HCT116 (cell line): ENCODE measurements around the gene PLOD1. TPM values are rescaled to one million over a fixed set of nuclear protein-coding genes. Genes with fewer than 3 reads are reported as not detected.

Source experiments
- ATAC-seq: fragments of 200-7000 bp; cut with Tn5 transposase; 2 replicates; pipeline ENCODE4 v1.9.1; 2020; ENCODE audit warnings: mild to moderate bottlenecking, moderate library complexity
- BruUV-seq: library from RNA; stranded (reverse); fragments of 400-500 nt; replicated peaks from 2 replicates; lab custom pipeline; 2021; lab: Mats Ljungman, UMichigan
- CTCF ChIA-PET: fragments of 300-600 bp; sonication (Branson Sonifier 250); formaldehyde crosslinking; loops from one replicate; lab custom pipeline; 2021; ENCODE audit warnings: antibody characterized with exemption; lab: Charles Lee
- POLR2A ChIA-PET: fragments of 300-600, 350-600 bp; sonication (Branson Sonifier 250); formaldehyde crosslinking; loops from one replicate; lab custom pipeline; 2021; ENCODE audit warnings: antibody characterized with exemption; lab: Charles Lee
- RAD21 ChIA-PET, 2 experiments: fragments of 300-600 bp; sonication (Branson Sonifier 250); formaldehyde crosslinking; loops; one replicate each; lab custom pipeline; 2023; ENCODE audit warnings: low total read pairs in 2 of 2; ENCODE audit not compliant: uncharacterized antibody in 2 of 2, unreplicated experiment in 2 of 2, low non-redundant PET in 1 of 2; lab: Charles Lee
- DNase-seq: peaks from one replicate; pipeline ENCODE4 v3.0.0-alpha.2; 2010; ENCODE audit warnings: low read depth, low spot score
- H2AFZ ChIP-seq: fragments of 200-600 bp; shearing (Covaris generic), sonication (generic); 2 replicates; pipeline ENCODE4 v1.6.1; 2017; ENCODE audit warnings: low read depth, mixed run types, mixed read lengths, antibody characterized with exemption, low read length; ENCODE audit not compliant: poor library complexity, severe bottlenecking
- H3K27ac ChIP-seq: 2 replicates; pipeline ENCODE4 v1.5.1; 2012; ENCODE audit warnings: low read depth, low read length
- H3K27me3 ChIP-seq: fragments of 200-600 bp; sonication (generic); 2 replicates; pipeline ENCODE4 v1.6.1; 2016; ENCODE audit warnings: mixed run types, low read length, mixed read lengths; ENCODE audit not compliant: insufficient read depth
- H3K36me3 ChIP-seq, 2 experiments: fragments of 200-500 bp in 1 of 2; fragments of 200-600 bp in 1 of 2; sonication (Bioruptor generic) in 1 of 2; sonication (generic) in 1 of 2; 2 replicates each; pipeline versions ENCODE4 v1.5.1 to v1.6.1; 2014 to 2016; ENCODE audit warnings: low read length in 2 of 2, inconsistent platforms in 1 of 2, mixed read lengths in 1 of 2, mixed run types in 1 of 2; ENCODE audit not compliant: insufficient read depth in 2 of 2, control insufficient read depth in 1 of 2
- H3K4me1 ChIP-seq, 2 experiments: fragments of 200-600 bp in 1 of 2; sonication (generic) in 1 of 2; 2 replicates each; pipeline versions ENCODE4 v1.5.1 to v1.6.1; 2012 to 2017; ENCODE audit warnings: low read length in 2 of 2, inconsistent platforms in 1 of 2, mild to moderate bottlenecking in 1 of 2, mixed read lengths in 1 of 2, mixed run types in 1 of 2, moderate library complexity in 1 of 2; ENCODE audit not compliant: insufficient read depth in 2 of 2, control insufficient read depth in 1 of 2
- H3K4me2 ChIP-seq: fragments of 200-600 bp; sonication (generic); 2 replicates; pipeline ENCODE4 v1.6.1; 2017; ENCODE audit warnings: mixed run types, low read length, mixed read lengths
- H3K4me3 ChIP-seq, 2 experiments: fragments of 200-600 bp in 1 of 2; sonication (generic) in 1 of 2; replicated peaks in 1 of 2; 2 replicates each; pipeline ENCODE4 v1.5.1; 2011 to 2016; ENCODE audit warnings: low read length in 2 of 2, control low read depth in 1 of 2, low read depth in 1 of 2, mild to moderate bottlenecking in 1 of 2, mixed read lengths in 1 of 2, mixed run types in 1 of 2
- H3K79me2 ChIP-seq: fragments of 200-600 bp; sonication (generic); 2 replicates; pipeline ENCODE4 v1.6.1; 2017; ENCODE audit warnings: mild to moderate bottlenecking, mixed run types, low read length, moderate library complexity, mixed read lengths; ENCODE audit not compliant: insufficient read depth
- H3K9ac ChIP-seq: fragments of 200-600 bp; sonication (generic); 2 replicates; pipeline ENCODE4 v1.6.1; 2016; ENCODE audit warnings: low read length, mixed read lengths
- H3K9me2 ChIP-seq: fragments of 200-600 bp; sonication (generic), shearing (Covaris generic); 2 replicates; pipeline ENCODE4 v1.6.1; 2017; ENCODE audit warnings: mixed run types, mild to moderate bottlenecking, moderate library complexity; ENCODE audit not compliant: insufficient read depth
- H3K9me3 ChIP-seq, 2 experiments: fragments of 200-500 bp in 1 of 2; fragments of 200-600 bp in 1 of 2; sonication (Bioruptor generic) in 1 of 2; sonication (generic) in 1 of 2; 2 replicates each; pipeline ENCODE4 v1.6.1; 2014 to 2017; ENCODE audit warnings: low read length in 2 of 2, mixed read lengths in 2 of 2, inconsistent platforms in 1 of 2, low read depth in 1 of 2, mild to moderate bottlenecking in 1 of 2, mixed run types in 1 of 2, moderate library complexity in 1 of 2; ENCODE audit not compliant: control insufficient read depth in 1 of 2, insufficient read depth in 1 of 2
- H4K20me1 ChIP-seq: fragments of 200-600 bp; sonication (generic), shearing (Covaris generic); 2 replicates; pipeline ENCODE4 v1.6.1; 2017; ENCODE audit warnings: mixed run types, mild to moderate bottlenecking, moderate library complexity; ENCODE audit not compliant: insufficient read depth
- ATF3 ChIP-seq: IDR thresholded peaks from 2 replicates; pipeline ENCODE4 v1.6.1; 2012
- CBX3 ChIP-seq: IDR thresholded peaks from 2 replicates; pipeline ENCODE4 v1.6.1; 2012; ENCODE audit warnings: low read depth
- EGR1 ChIP-seq: IDR thresholded peaks from 2 replicates; pipeline ENCODE4 v1.6.1; 2012; ENCODE audit warnings: low read depth
- JUND ChIP-seq: IDR thresholded peaks from 2 replicates; pipeline ENCODE4 v1.6.1; 2012
- MAX ChIP-seq: IDR thresholded peaks from 2 replicates; pipeline ENCODE4 v1.6.1; 2012
- POLR2A ChIP-seq: IDR thresholded peaks from 2 replicates; pipeline ENCODE4 v1.7.0; 2011; ENCODE audit warnings: borderline replicate concordance; ENCODE audit not compliant: insufficient read depth, insufficient read length; ENCODE audit errors: extremely low read depth
- POLR2AphosphoS5 ChIP-seq: IDR thresholded peaks from 2 replicates; pipeline ENCODE4 v1.6.1; 2011; ENCODE audit warnings: mild to moderate bottlenecking, low read depth, low read length, moderate library complexity
- SP1 ChIP-seq: IDR thresholded peaks from 2 replicates; pipeline ENCODE4 v1.6.1; 2012; ENCODE audit warnings: low read depth
- SRF ChIP-seq: IDR thresholded peaks from 2 replicates; pipeline ENCODE4 v1.6.1; 2012; ENCODE audit warnings: low read depth
- TCF7L2 ChIP-seq: IDR thresholded peaks from 2 replicates; pipeline ENCODE4 v1.7.0; 2011; ENCODE audit warnings: borderline replicate concordance, inconsistent platforms; ENCODE audit not compliant: insufficient read depth, insufficient read length; ENCODE audit errors: extremely low read depth
- YY1 ChIP-seq: IDR thresholded peaks from 2 replicates; pipeline ENCODE4 v1.6.1; 2011; ENCODE audit warnings: low read length, low read depth, moderate library complexity, mild to moderate bottlenecking; ENCODE audit not compliant: insufficient replicate concordance; ENCODE audit errors: extremely low read depth
- ZBTB33 ChIP-seq: IDR thresholded peaks from 2 replicates; pipeline ENCODE4 v1.6.1; 2011; ENCODE audit warnings: mild to moderate bottlenecking, low read length, moderate library complexity; ENCODE audit not compliant: insufficient replicate concordance; ENCODE audit errors: extremely low read depth
- intact Hi-C: fragments of 100-400 bp; cut with micrococcal nuclease; formaldehyde crosslinking; loops from 2 replicates; pipeline ENCODE4 v1.10.0; 2022
- total RNA-seq: library from RNA; stranded (reverse); gene quantifications from one replicate; pipeline ENCODE4 v1.2.1, GENCODE V29; 2021; ENCODE audit not compliant: unreplicated experiment

Gene PLOD1
- total RNA-seq, 1 experiment from 2014 or later = 175 TPM

GRCh38 chr1:11929849-11930248 lies 4.7 kb upstream of the PLOD1 start:
- peak overlapping the region; percentile 46 for H3K27ac ChIP-seq
- no peaks in the 10 kb centered on the region for H3K36me3 ChIP-seq
- peak overlapping the region; percentile 26 for H3K9ac ChIP-seq
- ChIA-PET RAD21 (no interaction called here), POLR2A (interaction anchor here (0.9 to 10.4 kb wide), 3 partner anchors 9 to 51 kb away, joined by 3 to 162 read pairs (median 3); no protein-coding TSS in a partner anchor)
- H2AFZ ChIP-seq = no peak overlapping the region
- H3K9me2 ChIP-seq = no peaks in the 10 kb centered on the region
- DNase-seq = no peak
- peaks cover 38 to 65% of the 10 kb centered on the region in 2 experiments for H3K4me1 ChIP-seq
- intact Hi-C loops = loop anchor here (5.0 kb wide), 1 partner anchor 52 kb away; the partner anchor contains the start of gene MFN2
- H3K79me2 ChIP-seq = peaks cover 17% of the 10 kb centered on the region
- TF ChIP-seq POLR2AphosphoS5 = peak; percentile 62
- no peak for TF ChIP-seq SP1
- TF ChIP-seq YY1 = peak; percentile 62
- no peak for TF ChIP-seq EGR1
- peak; percentile 29 for TF ChIP-seq TCF7L2
- TF ChIP-seq, all 23 proteins: peak for 3
- BruUV-seq = no TSS peak
- CTCF ChIA-PET = interaction anchor here (0.9 kb wide), 1 partner anchor 51 kb away, joined by 5 read pairs; the partner anchor contains the start of gene MFN2
- Histone ChIP-seq H3K9me3 (no peaks in the 10 kb centered on the region), H3K4me2 (peak overlapping the region; percentile 83), H3K4me3 (peak overlapping the region; percentile 15 to 48; a peak in 3 of 4 replicates), H3K27me3 (no peaks in the 10 kb centered on the region), H4K20me1 (no peaks in the 10 kb centered on the region)
- peak; percentile 20 for ATAC-seq

- H3K27ac ChIP-seq = peak overlapping the region; percentile 28
- ChIA-PET POLR2A (interaction anchor here (0.7 to 10.4 kb wide), 3 partner anchors 21 to 609 kb away, joined by 3 to 162 read pairs (median 3); no protein-coding TSS in a partner anchor), RAD21 (no interaction called here), CTCF (interaction anchor here (0.6 kb wide), 1 partner anchor 280 kb away, joined by 3 read pairs; no protein-coding TSS in a partner anchor)
- H3K27me3 ChIP-seq = no peaks in the 10 kb centered on the region
- H3K4me2 ChIP-seq = peak overlapping the region; percentile 62
- no TSS peak for BruUV-seq
- H3K79me2 ChIP-seq = peaks cover 19% of the 10 kb centered on the region
- H3K36me3 ChIP-seq = no peaks in the 10 kb centered on the region; a peak in 1 of 4 replicates
- intact Hi-C loops = no loop called here
- no peaks in the 10 kb centered on the region for H4K20me1 ChIP-seq
- no peaks in the 10 kb centered on the region for H3K9me2 ChIP-seq
- no peaks in the 10 kb centered on the region for H3K9me3 ChIP-seq
- peak overlapping the region; percentile 18; the same call in 1 of the 2 replicates for H3K9ac ChIP-seq
- ATAC-seq (no peak), DNase-seq (no peak)
- H3K4me1 ChIP-seq = peaks cover 36 to 69% of the 10 kb centered on the region in 2 experiments
- no peak overlapping the region for H3K4me3 ChIP-seq
- peak overlapping the region; percentile 68 for H2AFZ ChIP-seq
- no peak for TF ChIP-seq YY1
- TF ChIP-seq JUND = no peak
- TF ChIP-seq POLR2A = no peak
- no peak for TF ChIP-seq MAX
- TF ChIP-seq ZBTB33 = no peak
- no peak for TF ChIP-seq SRF
- no peak for TF ChIP-seq ATF3
- TF ChIP-seq CBX3 = no peak
These were observed 3.7 kb upstream of the PLOD1 start for GRCh38 chr1:11930571-11931445.
